B cell (primary cell): ENCODE data around the gene C4orf54.

Source experiments
- CTCF ChIP-seq: fragments of 200-600 bp; IDR thresholded peaks from one replicate; pipeline ENCODE4 v1.8.0; 2022; ENCODE audit warnings: antibody characterized with exemption, mild to moderate bottlenecking
- EZH2 ChIP-seq: IDR thresholded peaks from 2 replicates; pipeline ENCODE4 v1.6.1; 2012; ENCODE audit warnings: borderline replicate concordance, low read depth, mild to moderate bottlenecking, moderate library complexity, low read length; ENCODE audit not compliant: insufficient read depth, poor library complexity, severe bottlenecking

DNA sequence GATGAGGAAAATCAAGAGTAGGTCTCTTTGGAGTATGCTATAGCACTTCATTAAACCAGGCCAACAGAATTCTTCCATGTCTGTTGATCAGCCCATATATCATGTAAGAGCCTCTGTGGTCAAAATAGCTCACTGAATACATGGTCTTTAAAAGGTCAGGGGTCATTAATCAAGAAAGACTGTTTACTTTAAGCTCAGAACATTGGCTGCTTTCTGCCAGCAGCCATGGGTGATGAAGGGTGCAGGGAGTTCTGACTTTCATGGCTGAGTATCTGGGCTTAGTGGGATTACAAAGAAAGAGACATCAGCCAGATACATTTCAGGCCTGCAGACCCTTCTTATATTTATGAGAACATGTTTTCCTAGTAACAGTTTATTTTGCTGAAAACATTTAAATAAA lies 7.1 kb upstream of the C4orf54 start:
- TF ChIP-seq CTCF = no peak
- TF ChIP-seq EZH2 = no peak
